ENCODE measurements around the gene EXT2.

The EXT2 gene

DNA sequence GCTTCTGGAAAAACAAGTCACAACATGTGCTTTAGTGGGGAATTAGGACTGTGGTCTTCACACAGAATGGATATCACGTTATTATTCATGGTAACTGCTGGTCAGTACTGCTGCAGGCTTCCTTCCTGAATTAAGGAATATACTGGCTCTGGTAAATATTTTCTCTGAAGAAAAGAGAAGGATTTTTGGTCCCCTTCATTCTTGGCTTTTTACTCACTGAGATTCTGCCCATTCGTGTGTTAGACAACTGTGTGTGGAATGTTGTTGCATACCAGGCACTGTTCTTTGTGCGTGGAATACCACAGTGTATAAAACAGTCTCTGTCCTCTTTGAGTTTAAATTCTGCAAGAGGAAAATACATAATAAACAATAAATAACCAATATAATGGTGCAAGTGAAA is 134.1 kb downstream of the EXT2 start:
- Histone ChIP-seq H3K9me3 (ENCODE audit: control insufficient read depth, low read length) (no peaks in the 10 kb centered on the region), H2AFZ (no peak overlapping the region), H3K79me2 (no peaks in the 10 kb centered on the region), H3K4me2 (ENCODE audit: low read length) (no peak overlapping the region), H3K27me3 (ENCODE audit: control insufficient read depth, insufficient read depth, low read length) (no peaks in the 10 kb centered on the region), H3K9ac (no peak overlapping the region), H3K4me1 (no peaks in the 10 kb centered on the region), H3K4me3 (ENCODE audit: low read depth, low read length) (no peak overlapping the region), H3K36me3 (ENCODE audit: control insufficient read depth, insufficient read depth, low read length) (no peaks in the 10 kb centered on the region), H3K27ac (no peak overlapping the region)
- no peak for TF ChIP-seq CTCF (IDR thresholded peaks at IDR 0.05)

DNA sequence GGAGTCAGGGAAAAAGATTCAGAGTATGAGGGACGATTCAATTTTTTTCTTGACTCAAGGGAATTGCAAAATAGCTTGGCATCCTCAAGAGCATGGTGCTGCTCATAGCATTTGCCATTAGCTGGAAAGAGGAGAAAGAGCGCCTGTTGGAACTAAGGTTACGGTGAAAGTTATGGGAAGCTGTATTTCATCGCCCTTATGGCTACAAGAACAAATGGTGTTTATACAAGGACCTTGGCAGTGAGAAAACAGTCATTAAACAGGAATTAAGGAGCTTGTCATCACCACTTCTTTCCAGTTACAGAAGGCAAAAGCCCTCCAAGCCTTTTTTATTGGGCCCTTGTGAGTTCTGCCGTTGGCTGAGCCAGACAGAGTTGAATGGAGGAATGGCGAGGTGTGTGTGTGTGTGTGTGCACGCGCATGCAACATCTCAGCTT is 140.3 kb downstream of the EXT2 start:
- Histone ChIP-seq H3K9me3 (ENCODE audit: control insufficient read depth, low read length) (no peaks in the 10 kb centered on the region), H3K79me2 (no peaks in the 10 kb centered on the region), H3K4me1 (no peaks in the 10 kb centered on the region), H3K27me3 (ENCODE audit: control insufficient read depth, insufficient read depth, low read length) (no peaks in the 10 kb centered on the region), H3K4me3 (ENCODE audit: low read depth, low read length) (no peak overlapping the region), H3K4me2 (ENCODE audit: low read length) (no peak overlapping the region), H3K36me3 (ENCODE audit: control insufficient read depth, insufficient read depth, low read length) (no peaks in the 10 kb centered on the region), H3K9ac (no peak overlapping the region), H2AFZ (no peak overlapping the region), H3K27ac (no peak overlapping the region)
- TF ChIP-seq CTCF (IDR thresholded peaks at IDR 0.05): no peak

- Histone ChIP-seq H3K4me3 (ENCODE audit: low read depth, low read length) (no peak overlapping the region), H3K4me2 (ENCODE audit: low read length) (no peak overlapping the region), H3K9me3 (ENCODE audit: control insufficient read depth, low read length) (no peaks in the 10 kb centered on the region), H3K27ac (no peak overlapping the region), H3K79me2 (no peaks in the 10 kb centered on the region), H3K27me3 (ENCODE audit: control insufficient read depth, insufficient read depth, low read length) (no peaks in the 10 kb centered on the region), H3K9ac (no peak overlapping the region), H2AFZ (no peak overlapping the region), H3K36me3 (ENCODE audit: control insufficient read depth, insufficient read depth, low read length) (no peaks in the 10 kb centered on the region), H3K4me1 (no peaks in the 10 kb centered on the region)
- TF ChIP-seq CTCF (IDR thresholded peaks at IDR 0.05): no peak
These were observed 140.8 kb downstream of the EXT2 start for GRCh38 chr11:44236296-44236695.

DNA sequence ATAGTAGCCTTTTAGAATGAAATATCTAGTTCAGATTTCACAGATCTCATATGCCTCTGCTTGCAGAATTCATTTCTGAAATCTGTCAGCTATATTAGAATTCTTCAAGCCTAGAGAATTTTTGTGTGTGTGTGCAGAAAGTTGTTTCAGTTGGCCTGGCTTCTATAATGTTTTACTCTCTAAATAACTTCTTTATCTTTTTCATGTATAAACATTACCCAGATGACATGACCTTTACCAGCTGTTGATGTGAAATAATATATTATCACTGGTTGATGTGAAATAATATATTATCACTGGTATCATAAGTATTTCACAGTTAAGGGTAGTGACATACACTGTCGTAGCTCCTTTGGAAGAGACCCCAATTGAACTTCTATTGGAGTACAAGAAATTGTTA is 141.7 kb downstream of the EXT2 start:
- Histone ChIP-seq H3K9me3 (ENCODE audit: control insufficient read depth, low read length) (no peaks in the 10 kb centered on the region), H2AFZ (no peak overlapping the region), H3K4me2 (ENCODE audit: low read length) (no peak overlapping the region), H3K4me3 (ENCODE audit: low read depth, low read length) (no peak overlapping the region), H3K27ac (no peak overlapping the region), H3K27me3 (ENCODE audit: control insufficient read depth, insufficient read depth, low read length) (no peaks in the 10 kb centered on the region), H3K4me1 (no peaks in the 10 kb centered on the region), H3K9ac (no peak overlapping the region), H3K79me2 (no peaks in the 10 kb centered on the region), H3K36me3 (ENCODE audit: control insufficient read depth, insufficient read depth, low read length) (no peaks in the 10 kb centered on the region)
- TF ChIP-seq CTCF (IDR thresholded peaks at IDR 0.05): no peak

DNA sequence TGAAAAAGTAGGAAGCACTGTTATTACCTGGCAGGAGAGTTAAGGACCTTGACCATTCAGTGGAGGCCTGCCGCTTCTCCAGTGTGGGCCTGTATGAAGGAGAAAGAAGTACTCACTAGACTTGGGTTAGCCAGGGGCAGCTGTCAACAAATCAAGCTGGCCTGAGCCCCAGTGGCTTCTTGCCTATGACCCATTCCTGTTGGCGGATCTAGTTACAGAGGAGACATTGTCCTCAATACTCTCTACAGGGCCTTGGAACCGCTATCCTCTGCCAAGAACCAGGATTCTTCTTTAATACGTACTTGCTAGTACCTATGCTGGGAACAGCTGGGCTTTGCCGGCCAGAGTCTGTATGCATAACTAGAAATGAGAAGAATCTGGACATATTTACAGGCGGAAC is 146.4 kb downstream of the EXT2 start:
- H3K27ac ChIP-seq: no peak overlapping the region
- H2AFZ ChIP-seq: no peak overlapping the region
- no peaks in the 10 kb centered on the region for H3K4me1 ChIP-seq
- no peaks in the 10 kb centered on the region for H3K27me3 ChIP-seq (ENCODE audit: control insufficient read depth, insufficient read depth, low read length)
- no peak overlapping the region for H3K9ac ChIP-seq
- TF ChIP-seq CTCF (IDR thresholded peaks at IDR 0.05): no peak
- H3K4me3 ChIP-seq (ENCODE audit: low read depth, low read length): no peak overlapping the region
- H3K36me3 ChIP-seq (ENCODE audit: control insufficient read depth, insufficient read depth, low read length): no peaks in the 10 kb centered on the region
- H3K9me3 ChIP-seq (ENCODE audit: control insufficient read depth, low read length): no peaks in the 10 kb centered on the region
- H3K4me2 ChIP-seq (ENCODE audit: low read length): no peak overlapping the region
- H3K79me2 ChIP-seq: no peaks in the 10 kb centered on the region
